H9 (cell line): ENCODE measurements around the gene CFAP299. TPM values are rescaled to one million over a fixed set of nuclear protein-coding genes. Genes with fewer than 3 reads are reported as not detected.

Experiments used
- DNase-seq: peaks from one replicate; pipeline ENCODE4 v3.0.0-alpha.2; 2017
- H2AFZ ChIP-seq: one replicate; pipeline ENCODE4 v1.6.1; 2013; ENCODE audit warnings: mild to moderate bottlenecking, low read length, control low read depth, moderate library complexity
- H2AK5ac ChIP-seq: 2 replicates; pipeline ENCODE4 v1.6.1; 2013; ENCODE audit warnings: low read length, control low read depth, mixed read lengths; ENCODE audit not compliant: insufficient read length
- H2BK120ac ChIP-seq: one replicate; pipeline ENCODE4 v1.6.1; 2013; ENCODE audit warnings: low read depth, mild to moderate bottlenecking, low read length, control low read depth, inconsistent platforms; ENCODE audit not compliant: poor library complexity, severe bottlenecking
- H2BK12ac ChIP-seq: 2 replicates; pipeline ENCODE4 v1.6.1; 2013; ENCODE audit warnings: low read length, control low read depth, mixed read lengths, low read depth; ENCODE audit not compliant: insufficient read length
- H2BK15ac ChIP-seq: 2 replicates; pipeline ENCODE4 v1.6.1; 2013; ENCODE audit warnings: low read depth, low read length, control low read depth
- H2BK20ac ChIP-seq: one replicate; pipeline ENCODE4 v1.6.1; 2013; ENCODE audit warnings: low read depth, mild to moderate bottlenecking, low read length, control low read depth, inconsistent platforms; ENCODE audit not compliant: poor library complexity, severe bottlenecking
- H2BK5ac ChIP-seq: 2 replicates; pipeline ENCODE4 v1.6.1; 2013; ENCODE audit warnings: low read length, control low read depth, mixed read lengths; ENCODE audit not compliant: insufficient read length
- H3K14ac ChIP-seq: 2 replicates; pipeline ENCODE4 v1.6.1; 2013; ENCODE audit warnings: low read length, control low read depth; ENCODE audit not compliant: insufficient read depth
- H3K18ac ChIP-seq: 2 replicates; pipeline ENCODE4 v1.6.1; 2013; ENCODE audit warnings: low read depth, mild to moderate bottlenecking, mixed read lengths, low read length, control low read depth; ENCODE audit not compliant: insufficient read length
- H3K23ac ChIP-seq: 2 replicates; pipeline ENCODE4 v1.6.1; 2013; ENCODE audit warnings: low read length, control low read depth, mixed read lengths, low read depth; ENCODE audit not compliant: insufficient read length
- H3K23me2 ChIP-seq: 2 replicates; pipeline ENCODE4 v1.6.1; 2013; ENCODE audit warnings: low read depth, mild to moderate bottlenecking, mixed read lengths, low read length, control low read depth; ENCODE audit not compliant: insufficient read length, poor library complexity, severe bottlenecking
- H3K27ac ChIP-seq: 2 replicates; pipeline ENCODE4 v1.5.1; 2013; ENCODE audit warnings: low read length, control low read depth, mixed read lengths, low read depth; ENCODE audit not compliant: insufficient read length
- H3K27me3 ChIP-seq: 2 replicates; pipeline ENCODE4 v1.6.1; 2013; ENCODE audit warnings: low read length, control low read depth, inconsistent platforms; ENCODE audit not compliant: insufficient read depth
- H3K4ac ChIP-seq: 2 replicates; pipeline ENCODE4 v1.6.1; 2013; ENCODE audit warnings: low read depth, mild to moderate bottlenecking, control low read depth, inconsistent platforms, low read length, moderate library complexity
- H3K4me1 ChIP-seq: 2 replicates; pipeline ENCODE4 v1.6.1; 2013; ENCODE audit warnings: low read length, control low read depth, inconsistent platforms; ENCODE audit not compliant: insufficient read depth
- H3K4me2 ChIP-seq: 2 replicates; pipeline ENCODE4 v1.6.1; 2013; ENCODE audit warnings: low read length, control low read depth, mixed read lengths; ENCODE audit not compliant: insufficient read length, insufficient read depth
- H3K56ac ChIP-seq: 2 replicates; pipeline ENCODE4 v1.6.1; 2013; ENCODE audit warnings: low read depth, mild to moderate bottlenecking, mixed read lengths, low read length, control low read depth; ENCODE audit not compliant: insufficient read length
- H3K79me1 ChIP-seq: 2 replicates; pipeline ENCODE4 v1.6.1; 2013; ENCODE audit warnings: low read depth, mild to moderate bottlenecking, moderate library complexity, low read length, control low read depth, inconsistent platforms; ENCODE audit not compliant: insufficient read depth, poor library complexity, severe bottlenecking
- H3K79me2 ChIP-seq: 2 replicates; pipeline ENCODE4 v1.6.1; 2013; ENCODE audit warnings: low read length, control low read depth, inconsistent platforms; ENCODE audit not compliant: insufficient read depth
- H3K9ac ChIP-seq: 2 replicates; pipeline ENCODE4 v1.6.1; 2013; ENCODE audit warnings: low read length, control low read depth, mixed read lengths; ENCODE audit not compliant: insufficient read length; ENCODE audit errors: extremely low read depth
- H3K9me3 ChIP-seq: one replicate; pipeline ENCODE4 v1.6.1; 2013; ENCODE audit warnings: low read depth, low read length, inconsistent platforms; ENCODE audit not compliant: control insufficient read depth
- H3T11ph ChIP-seq: one replicate; pipeline ENCODE4 v1.6.1; 2013; ENCODE audit warnings: mild to moderate bottlenecking, low read length, control low read depth, inconsistent platforms
- H4K20me1 ChIP-seq: one replicate; pipeline ENCODE4 v1.6.1; 2013; ENCODE audit not compliant: control insufficient read depth, insufficient read length, insufficient read depth
- H4K5ac ChIP-seq: 2 replicates; pipeline ENCODE4 v1.6.1; 2013; ENCODE audit warnings: low read depth, mild to moderate bottlenecking, mixed read lengths, low read length, control low read depth; ENCODE audit not compliant: insufficient read length
- H4K8ac ChIP-seq: replicated peaks from 2 replicates; pipeline ENCODE4 v1.6.1; 2013; ENCODE audit warnings: low read length, control low read depth, mixed read lengths, low read depth; ENCODE audit not compliant: insufficient read length
- H4K91ac ChIP-seq: 2 replicates; pipeline ENCODE4 v1.6.1; 2013; ENCODE audit warnings: low read depth, mild to moderate bottlenecking, moderate library complexity, mixed read lengths, low read length, control low read depth; ENCODE audit not compliant: insufficient read length
- H3K27ac Mint-ChIP-seq, 3 experiments: 2 replicates in 2 of 3; 3 replicates in 1 of 3; pipeline ENCODE4 v1.8.0; 2020 to 2021; ENCODE audit warnings: mixed read lengths in 3 of 3, mild to moderate bottlenecking in 1 of 3, moderate library complexity in 1 of 3
- H3K27me3 Mint-ChIP-seq: 2 replicates; pipeline ENCODE4 v1.8.0; 2021; ENCODE audit warnings: low read depth, mild to moderate bottlenecking, moderate library complexity, mixed read lengths
- H3K36me3 Mint-ChIP-seq, 3 experiments: 2 replicates in 2 of 3; 3 replicates in 1 of 3; pipeline ENCODE4 v1.8.0; 2020 to 2021; ENCODE audit warnings: low read depth in 3 of 3, mixed read lengths in 3 of 3; ENCODE audit not compliant: insufficient read depth in 1 of 3
- H3K4me1 Mint-ChIP-seq, 2 experiments: 2 replicates each; pipeline ENCODE4 v1.8.0; 2020; ENCODE audit warnings: mixed read lengths in 2 of 2
- H3K4me3 Mint-ChIP-seq, 2 experiments: 2 replicates in 1 of 2; 3 replicates in 1 of 2; pipeline ENCODE4 v1.8.0; 2020 to 2021; ENCODE audit warnings: mild to moderate bottlenecking in 2 of 2, mixed read lengths in 2 of 2, moderate library complexity in 1 of 2
- H3K9me3 Mint-ChIP-seq, 2 experiments: 2 replicates in 1 of 2; 3 replicates in 1 of 2; pipeline ENCODE4 v1.8.0; 2020; ENCODE audit warnings: mild to moderate bottlenecking in 2 of 2, mixed read lengths in 2 of 2, moderate library complexity in 1 of 2
- WGBS: extraction: QIAGEN DNeasy Blood & Tissue Kit; methylation state at CpG from one replicate; pipeline ENCODE4 v1.1.7; 2013; ENCODE audit warnings: missing lambda C conversion rate, low lambda C conversion rate, mixed read lengths; ENCODE audit not compliant: insufficient read length; ENCODE audit errors: extremely low coverage; 5-methylcytosine and 5-hydroxymethylcytosine counted together
- total RNA-seq: library from RNA; stranded (reverse); gene quantifications from 2 replicates; pipeline ENCODE4 v1.2.1, GENCODE V29; 2021
- TF ChIP-seq, protein P1 (sequence below): fragments of 200-600 bp; sonication (generic); conservative IDR thresholded peaks from 3 replicates; pipeline ENCODE4 v1.8.0; 2021; ENCODE audit warnings: antibody characterized with exemption, mild to moderate bottlenecking

The CFAP299 gene
- total RNA-seq, 1 experiment from 2014 or later, result not detected

DNA sequence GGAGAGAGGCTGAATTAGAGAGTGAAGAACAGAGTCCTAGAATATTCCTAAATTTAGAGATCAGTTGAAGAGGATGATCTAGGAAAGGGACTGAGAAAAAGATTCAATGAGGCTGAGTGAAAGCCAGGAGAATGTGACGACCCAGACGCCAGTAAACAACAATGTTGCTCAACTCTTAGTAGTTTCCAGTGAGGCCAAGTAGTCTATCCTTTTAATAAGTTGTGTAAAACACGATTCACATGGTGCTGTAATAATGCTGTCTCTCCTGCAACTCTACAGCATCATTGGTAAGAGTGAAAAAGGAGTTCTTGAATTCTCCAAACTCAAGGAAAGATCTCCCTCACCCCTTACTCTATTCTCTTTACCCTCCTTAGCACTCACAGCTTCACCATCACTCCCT is 140.3 kb downstream of the CFAP299 start:
- Histone ChIP-seq H3K4me2 (no peak overlapping the region), H2BK120ac (no peak overlapping the region), H2AFZ (no peak overlapping the region), H3K56ac (no peak overlapping the region), H2BK15ac (no peak overlapping the region), H2BK12ac (no peak overlapping the region), H3K79me2 (no peaks in the 10 kb centered on the region), H3K9me3 (no peaks in the 10 kb centered on the region), H3K27me3 (no peaks in the 10 kb centered on the region), H3T11ph (no peak overlapping the region), H4K20me1 (no peaks in the 10 kb centered on the region), H2BK20ac (no peak overlapping the region), H3K79me1 (no peaks in the 10 kb centered on the region), H2AK5ac (no peak overlapping the region), H4K5ac (no peak overlapping the region), H3K18ac (no peak overlapping the region), H3K27ac (no peak overlapping the region), H3K23me2 (peaks cover 3% of the 10 kb centered on the region), H3K9ac (no peak overlapping the region), H2BK5ac (no peak overlapping the region), H3K23ac (no peak overlapping the region), H4K8ac (no peak overlapping the region), H4K91ac (no peak overlapping the region), H3K14ac (no peak overlapping the region), H3K4ac (no peak overlapping the region), H3K4me1 (no peaks in the 10 kb centered on the region)
- Mint-ChIP-seq H3K4me3 (no peak overlapping the region), H3K9me3 (no peaks in the 10 kb centered on the region), H3K27ac (no peak overlapping the region), H3K36me3 (no peaks in the 10 kb centered on the region), H3K27me3 (peaks cover 2% of the 10 kb centered on the region; the same call in 1 of the 2 replicates), H3K4me1 (peaks cover 20 to 29% of the 10 kb centered on the region in 2 experiments)
- TF ChIP-seq, protein P1, sequence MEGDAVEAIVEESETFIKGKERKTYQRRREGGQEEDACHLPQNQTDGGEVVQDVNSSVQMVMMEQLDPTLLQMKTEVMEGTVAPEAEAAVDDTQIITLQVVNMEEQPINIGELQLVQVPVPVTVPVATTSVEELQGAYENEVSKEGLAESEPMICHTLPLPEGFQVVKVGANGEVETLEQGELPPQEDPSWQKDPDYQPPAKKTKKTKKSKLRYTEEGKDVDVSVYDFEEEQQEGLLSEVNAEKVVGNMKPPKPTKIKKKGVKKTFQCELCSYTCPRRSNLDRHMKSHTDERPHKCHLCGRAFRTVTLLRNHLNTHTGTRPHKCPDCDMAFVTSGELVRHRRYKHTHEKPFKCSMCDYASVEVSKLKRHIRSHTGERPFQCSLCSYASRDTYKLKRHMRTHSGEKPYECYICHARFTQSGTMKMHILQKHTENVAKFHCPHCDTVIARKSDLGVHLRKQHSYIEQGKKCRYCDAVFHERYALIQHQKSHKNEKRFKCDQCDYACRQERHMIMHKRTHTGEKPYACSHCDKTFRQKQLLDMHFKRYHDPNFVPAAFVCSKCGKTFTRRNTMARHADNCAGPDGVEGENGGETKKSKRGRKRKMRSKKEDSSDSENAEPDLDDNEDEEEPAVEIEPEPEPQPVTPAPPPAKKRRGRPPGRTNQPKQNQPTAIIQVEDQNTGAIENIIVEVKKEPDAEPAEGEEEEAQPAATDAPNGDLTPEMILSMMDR, result no peak
- no peak for DNase-seq
- WGBS, result no CpG with 5 or more reads among the region's 3 CpGs
